HG02938 (cell line): ENCODE results near the gene CORO7.

ENCODE experiments used
- ATAC-seq: cut with Tn5 transposase; IDR thresholded peaks from one replicate; pipeline ENCODE4 v1.9.1; 2021; ENCODE audit warnings: mild to moderate bottlenecking, moderate library complexity; ENCODE audit not compliant: unreplicated experiment

CORO7 gene

GRCh38 chr16:4373356-4373908 lies 43.0 kb downstream of the CORO7 start:
- ATAC-seq, result no peak

GRCh38 chr16:4372578-4373355 lies 43.6 kb downstream of the CORO7 start:
- ATAC-seq, result no peak

GRCh38 chr16:4372001-4372577 lies 44.3 kb downstream of the CORO7 start:
- ATAC-seq, result no peak

- ATAC-seq, result no peak
Observed at GRCh38 chr16:4371357-4372000, 44.9 kb downstream of the CORO7 start, which contains the start of gene VASN. Gene VASN (plus strand): TSS chr16:4371848. CDS start chr16:4380878, 9,030 bp downstream.

GRCh38 chr16:4370570-4371356 lies 45.6 kb downstream of the CORO7 start:
- ATAC-seq, result no peak

GRCh38 chr16:4370151-4370550 lies 46.2 kb downstream of the CORO7 start:
- no peak for ATAC-seq

GRCh38 chr16:4369007-4369733 lies 47.2 kb downstream of the CORO7 start:
- no peak for ATAC-seq

GRCh38 chr16:4367393-4367856 lies 49.0 kb downstream of the CORO7 start:
- no peak for ATAC-seq

GRCh38 chr16:4366016-4366415 lies 50.4 kb downstream of the CORO7 start:
- ATAC-seq, result no peak

- ATAC-seq, result no peak
Observed at GRCh38 chr16:4365615-4366014, 50.8 kb downstream of the CORO7 start.

- no peak for ATAC-seq
Observed at GRCh38 chr16:4365014-4365406, 51.4 kb downstream of the CORO7 start.

- ATAC-seq, result no peak
Observed at GRCh38 chr16:4364196-4365013, 52.0 kb downstream of the CORO7 start.

- no peak for ATAC-seq
Observed at GRCh38 chr16:4362476-4363135, 53.8 kb downstream of the CORO7 start.

- no peak for ATAC-seq
Observed at GRCh38 chr16:4361944-4362311, 54.5 kb downstream of the CORO7 start.

GRCh38 chr16:4361033-4361943 lies 55.1 kb downstream of the CORO7 start:
- no peak for ATAC-seq

GRCh38 chr16:4360538-4361021 lies 55.8 kb downstream of the CORO7 start:
- no peak for ATAC-seq

- ATAC-seq, result no peak
Observed at GRCh38 chr16:4359914-4360313, 56.5 kb downstream of the CORO7 start.
